Chondrocyte (in vitro differentiated cells): ENCODE data around the gene ILF2. TPM values are rescaled to one million over a fixed set of nuclear protein-coding genes. Genes with fewer than 3 reads are reported as not detected.

ENCODE experiments used
- DNase-seq: peaks from one replicate; pipeline ENCODE4 v3.0.0; 2021; ENCODE audit warnings: mixed read lengths, low spot score
- H3K27ac Mint-ChIP-seq: one replicate; pipeline ENCODE4 v1.8.0; 2021; ENCODE audit warnings: mild to moderate bottlenecking, moderate library complexity, mixed read lengths; ENCODE audit not compliant: unreplicated experiment
- H3K27me3 Mint-ChIP-seq: 2 replicates; pipeline ENCODE4 v1.8.0; 2021; ENCODE audit warnings: low read depth, mixed read lengths
- H3K36me3 Mint-ChIP-seq: 2 replicates; pipeline ENCODE4 v1.8.0; 2021; ENCODE audit warnings: low read depth, mixed read lengths
- H3K4me1 Mint-ChIP-seq: 2 replicates; pipeline ENCODE4 v1.8.0; 2021; ENCODE audit warnings: low read depth, mild to moderate bottlenecking, mixed read lengths
- H3K4me3 Mint-ChIP-seq: one replicate; pipeline ENCODE4 v1.8.0; 2021; ENCODE audit warnings: mild to moderate bottlenecking, moderate library complexity, mixed read lengths; ENCODE audit not compliant: unreplicated experiment
- H3K9me3 Mint-ChIP-seq: 2 replicates; pipeline ENCODE4 v1.8.0; 2021; ENCODE audit warnings: low read depth, mixed read lengths
- CTCF ChIP-seq: fragments of 200-600 bp; sonication (generic); IDR thresholded peaks from 2 replicates; pipeline ENCODE4 v1.5.0; 2021; ENCODE audit warnings: antibody characterized with exemption, mild to moderate bottlenecking, moderate library complexity
- total RNA-seq: library from RNA; stranded (reverse); gene quantifications from 3 replicates; pipeline ENCODE4 v1.2.1, GENCODE V29; 2021

ILF2 gene
- total RNA-seq, 1 donor from 2014 or later = 122 TPM

DNA sequence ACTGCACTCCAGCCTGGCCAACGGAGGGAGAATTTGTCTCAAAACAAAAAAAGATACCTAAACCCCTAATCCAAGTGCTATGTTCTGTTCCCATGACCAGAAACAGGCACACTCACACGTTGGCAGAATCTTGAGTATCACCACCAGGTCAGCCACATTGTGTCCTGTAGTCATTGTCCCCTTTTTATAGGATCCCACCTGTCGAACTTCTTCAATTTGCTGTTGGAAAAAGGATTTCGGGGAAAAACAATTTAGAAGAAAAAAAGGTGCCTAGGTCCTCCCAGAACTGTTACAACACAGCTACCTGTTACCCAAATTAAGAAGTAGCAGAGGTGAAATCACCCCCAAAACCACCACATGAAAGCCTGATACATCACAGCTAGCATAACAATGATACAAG, 3.4 kb downstream of the ILF2 start:
- no peak for DNase-seq
- H3K4me1 Mint-ChIP-seq = peaks cover 23% of the 10 kb centered on the region
- H3K27ac Mint-ChIP-seq = peak overlapping the region; percentile 15
- TF ChIP-seq CTCF = no peak
- H3K36me3 Mint-ChIP-seq = peaks cover 29% of the 10 kb centered on the region
- no peak overlapping the region for H3K4me3 Mint-ChIP-seq
- no peaks in the 10 kb centered on the region for H3K27me3 Mint-ChIP-seq
- no peaks in the 10 kb centered on the region for H3K9me3 Mint-ChIP-seq

GRCh38 chr1:153663211-153663610, 7.6 kb downstream of the ILF2 start:
- no peak overlapping the region for H3K27ac Mint-ChIP-seq
- peaks cover 34% of the 10 kb centered on the region for H3K36me3 Mint-ChIP-seq
- no peak for DNase-seq
- H3K9me3 Mint-ChIP-seq = no peaks in the 10 kb centered on the region
- TF ChIP-seq CTCF = no peak
- H3K4me1 Mint-ChIP-seq = peaks cover 18% of the 10 kb centered on the region
- no peaks in the 10 kb centered on the region for H3K27me3 Mint-ChIP-seq
- no peak overlapping the region for H3K4me3 Mint-ChIP-seq

DNA sequence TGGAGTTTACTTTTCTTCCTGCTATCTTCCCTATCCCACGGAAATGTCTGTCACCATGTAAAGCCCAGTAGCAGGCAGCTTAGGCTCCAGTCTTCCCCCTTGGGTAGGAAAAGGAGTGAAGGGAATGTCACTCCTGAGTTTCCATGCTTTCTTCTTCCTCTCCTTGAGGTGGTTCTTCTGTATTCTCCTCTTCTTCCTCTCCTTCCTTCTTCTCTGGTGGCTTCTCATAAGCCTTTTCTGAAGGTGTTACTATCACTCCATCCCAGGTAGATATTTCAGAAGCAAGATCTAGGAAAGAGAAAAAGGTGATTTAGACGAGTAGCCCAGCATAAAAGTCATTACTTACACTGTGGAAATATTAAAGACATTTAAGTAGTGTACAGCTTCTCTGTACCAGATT, 8.5 kb downstream of the ILF2 start:
- no peaks in the 10 kb centered on the region for H3K27me3 Mint-ChIP-seq
- peaks cover 25% of the 10 kb centered on the region for H3K36me3 Mint-ChIP-seq
- peak overlapping the region; percentile 49 for H3K27ac Mint-ChIP-seq
- H3K9me3 Mint-ChIP-seq = no peaks in the 10 kb centered on the region
- peaks cover 12% of the 10 kb centered on the region for H3K4me1 Mint-ChIP-seq
- DNase-seq = no peak
- no peak for TF ChIP-seq CTCF
- no peak overlapping the region for H3K4me3 Mint-ChIP-seq

GRCh38 chr1:153661111-153661708, 9.6 kb downstream of the ILF2 start:
- Mint-ChIP-seq H3K4me1 (peaks cover 12% of the 10 kb centered on the region), H3K27me3 (no peaks in the 10 kb centered on the region), H3K27ac (peak overlapping the region; percentile 51), H3K36me3 (peaks cover 22% of the 10 kb centered on the region), H3K9me3 (no peaks in the 10 kb centered on the region), H3K4me3 (no peak overlapping the region)
- DNase-seq = peak; percentile 22
- TF ChIP-seq CTCF = no peak

DNA sequence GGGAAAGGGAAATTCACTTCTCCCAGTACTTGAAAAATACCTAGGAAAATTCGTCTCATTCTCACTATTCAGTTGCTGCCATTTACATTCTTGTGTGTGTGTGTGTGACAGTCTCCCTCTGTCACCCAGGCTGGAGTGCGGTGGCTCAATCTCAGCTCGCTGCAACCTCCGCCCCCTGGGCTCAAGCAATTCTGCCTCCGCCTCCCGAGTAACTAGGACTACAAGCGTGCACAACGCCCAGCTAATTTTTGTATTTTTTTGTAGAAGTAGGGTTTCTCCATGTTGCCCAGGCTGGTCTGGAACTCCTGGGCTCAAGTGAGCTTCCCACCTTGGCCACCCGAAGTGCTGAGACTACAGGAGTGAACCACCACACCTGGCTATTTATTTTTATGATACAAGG, 11.1 kb downstream of the ILF2 start:
- Mint-ChIP-seq H3K4me1 (peaks cover 12% of the 10 kb centered on the region), H3K9me3 (no peaks in the 10 kb centered on the region), H3K27ac (peak overlapping the region; percentile 94), H3K36me3 (peaks cover 13% of the 10 kb centered on the region), H3K27me3 (no peaks in the 10 kb centered on the region), H3K4me3 (peak overlapping the region; percentile 95)
- peak; percentile 42 for DNase-seq
- no peak for TF ChIP-seq CTCF
